Bronchus fibroblast of lung (primary cell): ENCODE results near the gene EIF4A2. TPM values are rescaled to one million over a fixed set of nuclear protein-coding genes. Genes with fewer than 3 reads are reported as not detected.

Experiments used
- total RNA-seq: library from RNA; depleted of rRNA; stranded (reverse); fragments of >200 nt; gene quantifications from 2 replicates; pipeline ENCODE4 v1.2.3, GENCODE V29; 2015

Gene EIF4A2
- total RNA-seq, result 210 and 239 TPM in 2 replicates

DNA sequence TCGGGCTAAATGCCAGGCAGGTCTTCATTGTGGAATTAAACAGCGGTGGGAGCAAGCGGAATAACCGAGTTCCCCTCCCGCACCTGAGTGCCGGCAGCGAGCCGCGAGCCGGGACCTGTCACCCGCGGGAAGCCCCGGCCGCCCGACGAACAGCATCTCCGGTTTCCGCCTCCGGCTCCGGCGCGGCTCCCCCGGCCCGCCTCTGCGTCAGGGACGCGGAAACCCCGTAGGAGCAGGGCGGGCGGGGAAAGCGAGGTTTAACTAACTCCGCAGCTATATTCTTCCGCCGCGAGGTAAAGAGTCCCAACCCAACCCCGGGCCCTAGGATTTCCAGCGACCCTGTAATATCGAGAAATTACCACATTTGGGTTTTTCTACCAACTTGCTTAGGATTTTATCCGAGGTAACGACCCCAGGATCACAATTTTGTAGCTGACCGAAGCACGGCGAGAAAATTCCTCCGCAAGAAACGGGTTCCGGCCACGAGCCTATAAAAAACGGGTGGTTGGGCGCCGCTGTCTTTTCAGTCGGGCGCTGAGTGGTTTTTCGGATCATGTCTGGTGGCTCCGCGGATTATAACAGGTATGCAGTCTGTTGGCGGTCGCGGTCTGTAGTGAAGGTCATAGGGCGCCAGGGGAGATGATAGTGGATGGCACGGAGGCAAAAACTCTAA, at the start of gene EIF4A2:
Gene EIF4A2, plus strand, starts transcription at position 520 of the 673 bp plus-strand sequence. Its CDS starts 34 bp downstream, at position 554.

DNA sequence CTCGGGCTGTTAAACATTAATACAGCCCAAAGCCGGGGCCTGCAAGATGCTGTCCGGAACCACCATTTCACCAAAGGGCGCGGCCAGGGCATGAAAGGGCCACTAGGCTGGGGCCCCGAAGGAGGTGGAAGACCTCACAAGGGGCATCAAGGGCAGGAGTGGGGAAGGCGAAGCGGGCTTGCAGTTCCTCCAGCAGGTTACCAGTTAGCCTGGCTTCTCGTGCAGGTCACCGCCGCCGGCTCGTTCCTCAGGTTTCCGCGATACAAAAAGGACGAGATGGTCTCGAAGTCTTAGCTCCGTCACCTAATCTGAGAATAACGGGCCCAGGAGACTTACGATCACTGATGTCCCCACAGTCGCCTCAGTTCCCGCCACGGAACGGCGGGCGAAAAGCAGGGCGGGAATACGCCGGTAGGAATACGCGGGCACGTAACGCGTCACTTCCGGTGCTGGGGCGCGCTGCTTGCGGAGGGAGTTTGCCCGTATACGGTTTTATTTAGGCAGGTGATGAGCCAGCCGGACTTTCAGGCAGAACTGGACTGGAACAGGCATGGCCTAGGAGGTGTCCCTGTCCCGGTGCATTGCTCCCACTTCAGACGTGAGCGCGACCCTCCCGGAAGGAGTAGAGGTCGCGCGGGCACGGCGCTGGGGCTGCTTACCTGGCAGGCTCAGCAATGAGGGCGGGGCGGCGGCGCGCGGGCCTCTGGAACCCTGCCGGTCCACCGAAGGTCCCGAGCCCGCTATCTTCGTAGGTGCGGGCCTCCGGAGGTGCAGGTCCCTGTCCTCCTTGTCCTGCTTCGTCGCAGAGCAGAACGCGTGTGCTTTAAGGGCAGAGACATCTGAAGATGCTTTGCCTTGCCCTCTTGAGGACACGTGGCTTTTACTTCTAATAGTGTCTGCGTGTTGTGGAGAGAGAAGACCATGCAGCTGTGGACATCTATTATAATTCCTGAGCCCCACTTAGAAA, 23.0 kb downstream of the EIF4A2 start, which contains the start of gene RFC4:
Gene RFC4, minus strand, starts transcription at position 394 of the 967 bp plus-strand sequence. CDS start 1,769 bp downstream, outside the sequence.

Other genes starting within 250 kb of the EIF4A2 start
- 0.34 and 0.59 TPM in 2 replicates for gene CRYGS, start 239.2 kb upstream of the EIF4A2 start, total RNA-seq
- 11.0 and 11.3 TPM in 2 replicates for gene TBCCD1, start 216.2 kb upstream of the EIF4A2 start, total RNA-seq
- 44.4 and 53.1 TPM in 2 replicates for gene DNAJB11, start 212.9 kb upstream of the EIF4A2 start, total RNA-seq
- gene AHSG, start 170.5 kb upstream of the EIF4A2 start, total RNA-seq, result not detected in 2 replicates
- gene FETUB, start 143.2 kb upstream of the EIF4A2 start, total RNA-seq, result not detected in 2 replicates
- gene HRG, start 117.6 kb upstream of the EIF4A2 start, total RNA-seq, result not detected in 2 replicates
- gene KNG1, start 66.2 kb upstream of the EIF4A2 start, total RNA-seq, result not detected in 2 replicates
- gene RFC4, start 22.9 kb downstream of the EIF4A2 start, total RNA-seq, result 55.0 and 59.2 TPM in 2 replicates
- not detected in 2 replicates for gene ADIPOQ, start 59.1 kb downstream of the EIF4A2 start, total RNA-seq
- 3.4 and 3.5 TPM in 2 replicates for gene ST6GAL1, start 146.9 kb downstream of the EIF4A2 start, total RNA-seq